CD4-positive, alpha-beta T cell (primary cell): Measurements from ENCODE around the gene ATF7IP. TPM values are rescaled to one million over a fixed set of nuclear protein-coding genes. Genes with fewer than 3 reads are reported as not detected.

Experiments
- ATAC-seq: fragments of 200-7000 bp; cut with Tn5 transposase; one replicate; pipeline ENCODE4 v1.10.0; 2022; ENCODE audit warnings: mild to moderate bottlenecking; ENCODE audit not compliant: poor library complexity
- CTCF ChIA-PET: fragments of 350-600 bp; sonication (Branson Sonifier 250); formaldehyde crosslinking; loops from one replicate; lab custom pipeline; 2021; ENCODE audit warnings: antibody characterized with exemption, inconsistent platforms; lab: Charles Lee
- POLR2A ChIA-PET: fragments of 350-600 bp; sonication (Branson Sonifier 250); formaldehyde crosslinking; loops from one replicate; lab custom pipeline; 2021; ENCODE audit warnings: antibody characterized with exemption, inconsistent platforms; lab: Charles Lee
- DNase-seq, 14 experiments: peaks; one replicate each; pipeline ENCODE4 v3.0.0-alpha.2; 2013 to 2020; ENCODE audit warnings: mixed read lengths in 2 of 14
- H3K27ac ChIP-seq, 2 donors: one replicate each; pipeline versions ENCODE4 v1.5.1 to v1.7.0; 2013; ENCODE audit warnings: low read length in 2 of 2, low read depth in 1 of 2, mild to moderate bottlenecking in 1 of 2
- H3K27me3 ChIP-seq, 2 experiments: 1 replicate in 1 of 2; 2 replicates in 1 of 2; pipeline versions ENCODE4 v1.6.1 to v1.7.0; 2013; ENCODE audit warnings: low read length in 2 of 2, control low read depth in 1 of 2, mild to moderate bottlenecking in 1 of 2, moderate library complexity in 1 of 2; ENCODE audit not compliant: insufficient read depth in 2 of 2, control insufficient read depth in 1 of 2
- H3K36me3 ChIP-seq: one replicate; pipeline ENCODE4 v1.6.1; 2013; ENCODE audit warnings: low read length, control low read depth; ENCODE audit not compliant: insufficient read depth
- H3K4me1 ChIP-seq: one replicate; pipeline ENCODE4 v1.6.1; 2013; ENCODE audit warnings: low read length, control low read depth; ENCODE audit not compliant: insufficient read depth
- H3K4me3 ChIP-seq: one replicate; pipeline ENCODE4 v1.5.1; 2013; ENCODE audit warnings: mild to moderate bottlenecking, low read length, moderate library complexity
- H3K9me3 ChIP-seq, 2 experiments: 1 replicate in 1 of 2; 2 replicates in 1 of 2; pipeline versions ENCODE4 v1.6.1 to v1.7.0; 2013; ENCODE audit warnings: low read length in 2 of 2, mild to moderate bottlenecking in 2 of 2, control low read depth in 1 of 2, moderate library complexity in 1 of 2; ENCODE audit not compliant: control insufficient read depth in 1 of 2, insufficient read depth in 1 of 2
- H3K27ac Mint-ChIP-seq: one replicate; pipeline ENCODE4 v1.8.0; 2020; ENCODE audit warnings: mixed read lengths
- H3K27me3 Mint-ChIP-seq: one replicate; pipeline ENCODE4 v1.8.0; 2021; ENCODE audit warnings: mixed read lengths
- H3K36me3 Mint-ChIP-seq: one replicate; pipeline ENCODE4 v1.8.0; 2021; ENCODE audit warnings: low read depth, mixed read lengths
- H3K4me1 Mint-ChIP-seq: one replicate; pipeline ENCODE4 v1.8.0; 2021; ENCODE audit warnings: low read depth, mixed read lengths
- H3K4me3 Mint-ChIP-seq: one replicate; pipeline ENCODE4 v1.8.0; 2020; ENCODE audit warnings: mild to moderate bottlenecking, mixed read lengths
- H3K9me3 Mint-ChIP-seq: one replicate; pipeline ENCODE4 v1.8.0; 2020; ENCODE audit warnings: mixed read lengths
- CTCF ChIP-seq: fragments of 200-600 bp; IDR thresholded peaks from one replicate; pipeline ENCODE4 v1.8.0; 2022; ENCODE audit warnings: antibody characterized with exemption, mild to moderate bottlenecking
- intact Hi-C, 2 experiments: fragments of 100-400 bp; cut with DNase I in 1 of 2; cut with micrococcal nuclease in 1 of 2; formaldehyde crosslinking; loops; one replicate each; pipeline versions ENCODE4 v1.15.1 to v1.9.0; 2023 to 2025; cut with DNase I, micrococcal nuclease
- total RNA-seq, 174 experiments: library from RNA in 2 of 174; stranded (reverse) in 2 of 174; gene quantifications; one replicate each; pipeline ENCODE4 v1.2.3 and lab custom pipeline; 2021 to 2026

The ATF7IP gene
- total RNA-seq, 2 experiments from 2014 or later: 134 to 143 TPM

DNA sequence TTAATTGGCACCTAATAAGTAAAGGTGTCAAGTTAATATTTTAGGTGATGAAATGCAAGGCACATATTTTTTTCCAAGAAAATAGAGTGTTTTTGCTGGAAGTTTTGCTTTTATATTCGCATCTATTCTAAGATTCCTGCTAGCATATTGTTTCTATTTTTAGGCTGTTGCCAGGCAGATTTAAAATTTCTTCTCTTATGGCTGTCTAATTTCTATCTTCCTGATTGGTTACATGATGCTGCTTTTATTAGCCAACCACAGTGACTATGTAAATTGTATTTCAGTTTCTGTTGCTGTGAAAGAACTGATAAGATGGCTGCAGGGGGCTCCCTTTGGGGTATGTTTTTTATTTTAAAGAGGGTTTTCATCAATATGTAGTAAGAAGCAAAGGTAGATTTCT, 42.7 kb downstream of the ATF7IP start:
- POLR2A ChIA-PET: interaction anchor here (0.9 to 3.0 kb wide), 3 partner anchors 8 to 43 kb away, joined by 4 to 16 read pairs (median 5); partner anchors contain the start of gene ATF7IP
- peak; percentile 55 for ATAC-seq

GRCh38 chr12:14410177-14410576, 44.7 kb downstream of the ATF7IP start:
- peaks cover 74% of the 10 kb centered on the region for H3K4me1 Mint-ChIP-seq
- no peak for ATAC-seq
- Histone ChIP-seq H3K9me3 (no peaks in the 10 kb centered on the region), H3K36me3 (no peaks in the 10 kb centered on the region), H3K4me1 (peaks cover 27% of the 10 kb centered on the region), H3K27ac (no peak overlapping the region), H3K27me3 (no peaks in the 10 kb centered on the region), H3K4me3 (no peak overlapping the region)
- intact Hi-C loops: no loop called here
- no peak for TF ChIP-seq CTCF
- peaks cover 7% of the 10 kb centered on the region for H3K9me3 Mint-ChIP-seq
- no peak for DNase-seq
- H3K27me3 Mint-ChIP-seq: no peaks in the 10 kb centered on the region
- ChIA-PET CTCF (interaction anchor here (1.9 kb wide), 1 partner anchor 45 kb away, joined by 8 read pairs; the partner anchor contains the start of gene ATF7IP), POLR2A (interaction anchor here (1.3 to 3.0 kb wide), 3 partner anchors 16 to 44 kb away, joined by 3 to 16 read pairs (median 8); partner anchors contain the start of gene ATF7IP)
- peak overlapping the region; percentile 64 for H3K27ac Mint-ChIP-seq
- no peak overlapping the region for H3K4me3 Mint-ChIP-seq
- H3K36me3 Mint-ChIP-seq: peaks cover 39% of the 10 kb centered on the region

More for the DNA sequence above, 42.7 kb downstream of the ATF7IP start:
- H3K4me3 Mint-ChIP-seq: peak overlapping the region; percentile 79
- intact Hi-C loops: loop anchor here in 1 of 2 experiments (10.0 kb wide), 1 partner anchor 367 kb away; a partner anchor contains a TSS
- H3K27me3 ChIP-seq: no peaks in the 10 kb centered on the region
- H3K4me1 Mint-ChIP-seq: peaks cover 74% of the 10 kb centered on the region
- no peaks in the 10 kb centered on the region for H3K9me3 ChIP-seq
- no peak overlapping the region for H3K27ac ChIP-seq
- CTCF ChIA-PET: interaction anchor here (1.0 kb wide), 1 partner anchor 14 kb away, joined by 3 read pairs; no protein-coding TSS in a partner anchor
- no peak for TF ChIP-seq CTCF
- peak overlapping the region; percentile 78 for H3K27ac Mint-ChIP-seq
- H3K9me3 Mint-ChIP-seq: peaks cover 9% of the 10 kb centered on the region
- H3K4me3 ChIP-seq: no peak overlapping the region
- peaks cover 23% of the 10 kb centered on the region for H3K4me1 ChIP-seq
- H3K36me3 Mint-ChIP-seq: peaks cover 51% of the 10 kb centered on the region
- no peaks in the 10 kb centered on the region for H3K36me3 ChIP-seq
- peak in 3 of 14 experiments; percentile 53 to 77 (median 54) for DNase-seq
- no peaks in the 10 kb centered on the region for H3K27me3 Mint-ChIP-seq

DNA sequence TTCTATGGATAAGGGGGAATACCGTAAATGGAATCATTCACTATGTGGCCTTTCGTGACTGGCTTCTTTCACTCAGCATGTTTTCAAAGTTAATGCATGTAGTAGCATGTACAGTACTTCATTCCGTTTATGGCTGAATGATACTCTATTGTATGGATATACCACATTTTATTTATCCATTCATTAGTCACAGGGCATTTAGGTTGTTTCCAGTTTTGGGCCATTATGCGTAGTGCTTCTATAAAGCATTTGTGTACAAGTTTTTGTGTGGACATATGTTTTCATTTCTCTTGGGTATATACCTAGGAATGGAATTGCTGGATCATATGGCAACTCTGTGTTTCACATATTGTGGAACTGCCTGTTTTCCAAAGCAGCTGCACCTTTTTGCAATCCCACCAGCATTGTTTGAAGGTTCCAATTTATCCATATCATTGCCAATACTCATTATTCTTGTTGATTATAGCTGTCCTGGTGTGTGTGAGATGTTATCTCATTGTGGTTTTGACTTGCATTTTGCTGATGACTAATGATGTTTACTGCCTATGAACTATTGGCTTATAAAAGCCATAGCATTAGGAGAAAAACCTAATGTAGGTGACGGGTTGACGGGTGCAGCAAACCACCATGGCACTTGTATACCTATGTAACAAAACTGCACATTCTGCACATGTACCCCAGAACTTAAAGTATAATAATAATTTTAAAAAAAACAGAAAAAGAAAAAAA, 45.5 kb downstream of the ATF7IP start:
- Mint-ChIP-seq H3K27ac (peak overlapping the region; percentile 64), H3K36me3 (peaks cover 33% of the 10 kb centered on the region), H3K27me3 (no peaks in the 10 kb centered on the region), H3K4me1 (peaks cover 72% of the 10 kb centered on the region), H3K9me3 (peaks cover 7% of the 10 kb centered on the region), H3K4me3 (peak overlapping the region; percentile 3)
- ATAC-seq (peak; percentile 82), DNase-seq (peak in 6 of 14 experiments; percentile 29 to 83 (median 54))
- no peak overlapping the region for H3K27ac ChIP-seq
- H3K36me3 ChIP-seq: no peaks in the 10 kb centered on the region
- intact Hi-C loops: no loop called here
- H3K4me3 ChIP-seq: no peak overlapping the region
- H3K27me3 ChIP-seq: no peaks in the 10 kb centered on the region
- no peak for TF ChIP-seq CTCF
- ChIA-PET CTCF (interaction anchor here (1.9 kb wide), 1 partner anchor 45 kb away, joined by 8 read pairs; the partner anchor contains the start of gene ATF7IP), POLR2A (interaction anchor here (0.6 to 8.1 kb wide), 9 partner anchors 8 to 362 kb away, joined by 3 to 207 read pairs (median 4); partner anchors contain the start of gene ATF7IP)
- peaks cover 21% of the 10 kb centered on the region for H3K4me1 ChIP-seq
- no peaks in the 10 kb centered on the region for H3K9me3 ChIP-seq
